GM19438 (cell line): ENCODE data around the gene RTN4R.
"Not testable (repeated sequence)": the region's sequence is repeated elsewhere in the genome, so short reads cannot be mapped to it uniquely, and the experiment has no call there.

Source experiments
- ATAC-seq: cut with Tn5 transposase; IDR thresholded peaks from one replicate; pipeline ENCODE4 v1.9.1; 2021; ENCODE audit warnings: low read depth; ENCODE audit not compliant: unreplicated experiment

RTN4R gene

DNA sequence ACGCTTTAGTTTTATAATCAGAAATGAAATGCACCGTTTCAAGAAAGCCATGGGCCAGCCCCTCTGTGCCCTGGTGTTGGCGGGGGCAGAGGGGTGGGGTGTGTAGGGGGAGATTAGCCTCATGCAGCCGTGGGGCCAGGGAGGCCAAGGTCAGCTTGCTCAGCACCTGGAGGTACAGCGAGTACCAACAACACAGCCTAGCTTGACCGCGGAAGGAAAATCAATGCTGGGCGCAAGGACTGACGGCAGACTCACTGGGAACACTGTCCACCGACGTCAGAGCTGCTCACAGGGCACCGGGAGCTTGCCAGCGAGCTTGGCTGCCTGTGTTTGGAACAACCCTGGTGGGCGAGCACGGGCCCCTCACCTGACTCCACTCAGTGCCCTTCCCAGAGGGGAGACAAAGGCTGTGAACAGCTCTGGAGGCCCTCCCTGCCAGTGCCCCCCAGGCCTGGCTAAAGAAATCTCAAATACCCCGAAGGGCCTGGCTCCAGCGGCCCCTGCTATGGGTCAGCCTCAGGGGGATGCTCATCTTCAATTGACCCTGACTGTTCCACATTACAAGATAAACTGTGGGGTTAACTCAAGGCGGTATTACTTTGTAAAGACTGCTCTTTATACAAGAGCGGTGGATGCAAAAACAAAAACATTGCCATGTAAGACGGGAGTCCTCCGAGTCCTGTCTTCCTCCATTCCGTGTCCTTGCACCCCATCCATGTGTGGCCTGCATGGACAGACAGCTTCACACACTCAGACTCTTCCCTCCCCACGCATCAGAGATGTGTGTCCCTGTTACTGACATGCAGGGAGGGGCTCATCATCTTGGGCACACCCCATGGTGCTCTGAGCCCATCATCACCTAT, 21.3 kb upstream of the RTN4R start:
- ATAC-seq, result not testable (repeated sequence)

GRCh38 chr22:20286784-20287423, 18.8 kb upstream of the RTN4R start:
- ATAC-seq, result not testable (repeated sequence)

DNA sequence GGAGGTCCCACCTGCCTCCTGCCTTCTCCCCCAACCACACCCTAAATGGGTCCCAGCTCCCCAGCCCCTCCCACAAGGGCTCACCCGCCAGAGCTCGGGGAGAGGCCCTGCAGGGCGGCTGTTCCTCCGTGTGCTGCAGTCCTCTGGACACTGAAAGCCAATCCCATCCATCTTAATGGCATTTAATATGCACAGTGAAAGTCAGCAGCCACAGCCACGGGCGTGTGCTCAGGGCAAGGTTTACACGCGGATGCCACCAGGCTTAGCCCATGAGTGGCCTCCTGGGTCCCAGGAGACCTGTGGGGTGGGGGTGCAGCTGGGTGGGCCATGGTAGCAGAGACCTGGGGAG, 18.2 kb upstream of the RTN4R start:
- ATAC-seq, result not testable (repeated sequence)

GRCh38 chr22:20285473-20286311, 17.6 kb upstream of the RTN4R start:
- ATAC-seq, result not testable (repeated sequence)

DNA sequence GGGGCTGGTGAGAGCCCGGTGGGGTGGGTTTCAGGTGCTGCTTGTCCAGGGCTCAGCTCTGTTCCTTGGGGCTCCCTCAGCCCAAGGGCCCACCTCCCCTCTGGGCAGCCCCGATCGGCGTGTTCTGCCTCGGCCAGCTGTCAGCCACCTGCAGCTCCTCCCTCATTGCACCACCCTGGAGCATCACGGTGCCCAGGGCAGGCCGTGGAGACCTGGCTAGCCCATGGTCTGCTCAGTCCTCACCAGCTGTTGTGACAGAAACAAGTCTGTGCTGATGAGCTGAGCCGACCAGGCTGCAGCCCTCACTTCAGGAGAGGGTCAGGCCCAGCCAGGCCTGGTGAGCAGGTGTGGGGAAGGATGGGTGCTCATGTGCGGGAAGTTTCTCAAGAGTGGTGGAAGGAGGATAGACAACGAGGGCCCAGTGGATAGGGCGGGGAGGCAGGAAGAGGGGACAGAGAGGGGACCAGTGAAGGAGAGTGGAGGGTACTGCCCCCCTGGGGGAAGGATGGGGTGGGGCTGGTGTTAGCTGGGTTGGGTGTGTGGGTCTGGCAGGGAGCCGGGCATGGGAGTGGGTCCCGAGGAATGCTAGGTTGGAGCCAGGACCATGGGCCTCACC, 16.5 kb upstream of the RTN4R start:
- no peak for ATAC-seq

DNA sequence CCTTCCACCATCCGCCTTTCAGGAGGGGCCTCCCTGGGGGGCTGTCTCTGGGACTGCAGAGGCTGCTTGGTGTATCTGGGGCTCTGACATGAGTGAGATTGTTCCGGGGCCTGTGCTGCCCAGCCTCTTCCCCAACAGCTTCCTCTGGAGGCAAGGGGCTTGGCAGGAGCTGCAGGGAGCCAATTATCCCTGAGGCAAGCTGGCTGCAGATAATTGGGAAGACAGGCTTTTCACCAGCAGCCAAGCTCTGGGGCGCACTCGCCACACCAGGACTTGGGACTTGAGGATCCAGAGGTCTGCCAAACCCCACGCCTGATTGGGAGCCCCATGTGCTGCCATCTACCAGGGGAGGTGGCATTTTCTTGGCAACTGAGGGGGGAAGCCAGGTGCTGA, 15.6 kb upstream of the RTN4R start:
- no peak for ATAC-seq

DNA sequence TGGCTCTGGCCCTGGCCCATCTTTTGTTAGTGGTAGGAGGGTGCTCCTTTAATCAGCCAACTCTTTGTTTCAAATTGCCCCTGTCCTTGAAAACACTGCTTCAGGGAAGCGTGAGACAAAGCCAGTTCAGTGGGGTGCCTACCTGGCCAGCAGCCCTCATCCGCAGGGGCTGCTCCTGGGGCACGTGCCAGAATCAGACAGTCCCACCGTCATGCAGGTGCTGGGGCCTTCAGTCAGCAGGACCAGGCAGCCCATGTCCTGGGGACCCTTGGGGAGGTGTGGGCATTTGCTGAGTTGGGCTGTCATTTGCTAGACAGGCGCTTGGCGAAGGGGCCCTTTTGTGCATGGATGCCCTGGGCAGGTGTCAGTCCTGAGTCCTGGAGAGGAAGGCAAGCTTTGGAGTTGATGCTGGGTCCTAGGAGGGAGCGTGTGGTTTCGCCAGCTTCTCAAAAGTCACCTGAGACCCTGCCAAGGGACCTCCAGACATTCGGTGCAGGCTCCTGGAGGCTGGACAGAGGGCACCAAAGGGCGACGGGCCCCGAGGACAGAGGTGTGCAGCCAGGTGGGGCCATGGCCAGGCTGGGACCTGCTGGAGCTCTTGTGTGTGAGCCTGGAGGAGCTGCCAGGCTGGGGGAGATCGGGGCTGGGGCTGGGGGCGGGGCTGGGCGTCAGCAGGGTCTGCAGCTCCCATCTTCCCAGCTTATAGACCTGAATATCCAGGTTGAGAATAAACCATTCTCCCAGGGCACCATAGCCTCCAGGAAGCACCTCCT, 15.0 kb upstream of the RTN4R start:
- no peak for ATAC-seq

GRCh38 chr22:20281891-20282290, 13.8 kb upstream of the RTN4R start:
- ATAC-seq, result no peak

DNA sequence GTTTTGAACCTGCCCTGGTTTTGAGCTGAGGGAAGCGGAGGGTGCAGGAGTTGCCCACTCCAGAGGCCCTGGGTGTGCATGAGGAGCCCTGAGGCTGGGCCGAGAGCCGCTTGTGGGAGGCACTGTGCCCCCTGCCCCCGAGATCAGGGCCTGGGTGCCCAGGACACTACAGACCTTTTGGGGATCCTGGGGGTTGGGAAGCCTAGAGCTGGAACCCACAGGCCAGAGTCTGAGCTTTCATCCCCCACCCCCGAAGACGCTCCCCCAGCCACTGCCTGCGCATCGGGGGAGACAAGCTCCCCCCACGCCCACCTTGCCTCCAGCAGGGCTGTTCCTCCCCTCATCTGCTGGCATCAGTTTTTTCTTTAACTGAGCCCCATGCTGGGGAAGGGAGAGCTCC, 13.4 kb upstream of the RTN4R start:
- ATAC-seq, result not testable (repeated sequence)

GRCh38 chr22:20280866-20281265, 12.7 kb upstream of the RTN4R start:
- ATAC-seq, result no peak

DNA sequence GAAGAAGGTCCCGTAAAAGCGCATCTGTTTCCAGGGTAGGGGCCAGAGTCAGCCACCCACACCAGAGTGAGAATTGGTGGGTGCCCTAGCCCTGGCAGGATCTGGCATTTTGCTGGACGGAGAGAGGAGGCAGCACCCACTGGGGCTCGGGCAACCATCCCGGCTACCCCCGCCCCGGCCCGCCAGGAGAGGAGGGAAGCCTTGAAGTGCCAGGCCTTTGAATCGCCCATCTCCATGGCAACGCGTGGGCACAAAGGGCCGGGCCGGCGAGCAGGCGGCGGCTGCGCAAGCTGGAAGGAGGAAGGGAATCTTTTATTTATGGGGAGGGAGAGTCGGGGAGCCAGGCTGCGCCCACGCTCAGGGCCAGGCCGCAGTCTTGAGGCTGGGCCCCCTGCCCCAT, 12.0 kb upstream of the RTN4R start:
- not testable (repeated sequence) for ATAC-seq

GRCh38 chr22:20279662-20280134, 11.6 kb upstream of the RTN4R start:
- ATAC-seq, result no peak

GRCh38 chr22:20278726-20279490, 10.8 kb upstream of the RTN4R start:
- ATAC-seq, result not testable (repeated sequence)

- not testable (repeated sequence) for ATAC-seq
Measured at GRCh38 chr22:20277936-20278635, 10.0 kb upstream of the RTN4R start.

- ATAC-seq, result no peak
Measured at GRCh38 chr22:20276468-20276867, 8.3 kb upstream of the RTN4R start.

GRCh38 chr22:20275836-20276235, 7.7 kb upstream of the RTN4R start:
- no peak for ATAC-seq

- not testable (repeated sequence) for ATAC-seq
Measured at GRCh38 chr22:20275325-20275724, 7.2 kb upstream of the RTN4R start.

GRCh38 chr22:20274374-20274773, 6.3 kb upstream of the RTN4R start:
- ATAC-seq, result not testable (repeated sequence)
